ENCODE results near the gene DPEP1.

DPEP1 gene

GRCh38 chr16:89600427-89600826 lies 13.0 kb upstream of the DPEP1 start:
- DNase-seq: no peak

DNA sequence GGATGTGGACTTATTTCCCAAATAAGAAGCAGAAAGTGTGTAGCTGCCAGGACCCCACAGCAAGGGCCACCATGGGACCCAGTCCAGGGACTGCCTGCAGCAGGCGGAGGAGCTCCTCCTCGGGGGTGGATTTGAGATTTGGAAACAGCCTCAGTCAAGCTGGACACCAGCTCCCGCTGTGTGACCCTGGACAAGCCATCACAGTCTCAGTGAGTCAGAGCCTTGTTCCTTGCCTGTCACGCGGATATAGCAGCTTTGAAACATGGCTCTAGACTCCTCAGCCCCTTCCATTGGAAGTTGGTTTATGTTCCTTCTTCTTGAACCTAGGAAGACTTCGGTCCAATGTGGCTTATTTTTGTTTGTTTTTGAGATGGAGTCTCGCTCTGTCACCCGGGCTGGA lies 12.5 kb upstream of the DPEP1 start:
- no peak for DNase-seq

GRCh38 chr16:89601906-89602272 lies 11.6 kb upstream of the DPEP1 start:
- no peak for DNase-seq

DNA sequence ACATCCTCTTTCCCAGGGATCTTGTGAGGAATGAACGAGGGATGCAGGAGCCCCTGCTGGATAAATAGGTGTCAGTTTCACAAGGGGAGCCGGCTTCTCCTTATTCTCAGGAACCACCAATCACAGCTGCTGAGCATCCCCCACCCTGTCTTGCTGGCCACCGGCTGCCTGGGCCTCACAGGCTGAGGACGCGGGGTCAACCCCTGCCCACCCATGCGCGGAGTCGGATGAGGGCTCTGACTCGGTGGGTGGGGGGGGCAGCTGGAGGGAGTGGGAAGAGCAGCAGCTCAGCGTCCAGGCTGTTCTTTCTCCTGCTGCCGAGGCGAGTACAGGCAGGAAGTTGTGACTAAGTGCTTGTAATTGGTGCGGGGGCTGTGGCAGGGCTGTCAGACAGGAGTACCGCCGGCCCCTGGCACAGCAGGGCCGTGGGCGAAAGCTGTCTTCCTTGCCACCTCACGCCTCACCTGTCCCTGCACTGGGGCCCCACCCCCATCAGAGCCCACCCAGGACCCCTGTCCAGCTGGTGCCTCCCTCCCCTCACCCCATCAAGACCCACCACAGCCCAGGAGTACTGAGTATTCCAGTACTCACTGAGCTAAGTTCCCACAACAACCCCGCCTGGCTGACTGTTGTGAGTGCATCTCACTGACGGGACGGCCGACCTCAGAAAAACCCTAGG lies 11.0 kb upstream of the DPEP1 start:
- DNase-seq: peak; percentile 35

DNA sequence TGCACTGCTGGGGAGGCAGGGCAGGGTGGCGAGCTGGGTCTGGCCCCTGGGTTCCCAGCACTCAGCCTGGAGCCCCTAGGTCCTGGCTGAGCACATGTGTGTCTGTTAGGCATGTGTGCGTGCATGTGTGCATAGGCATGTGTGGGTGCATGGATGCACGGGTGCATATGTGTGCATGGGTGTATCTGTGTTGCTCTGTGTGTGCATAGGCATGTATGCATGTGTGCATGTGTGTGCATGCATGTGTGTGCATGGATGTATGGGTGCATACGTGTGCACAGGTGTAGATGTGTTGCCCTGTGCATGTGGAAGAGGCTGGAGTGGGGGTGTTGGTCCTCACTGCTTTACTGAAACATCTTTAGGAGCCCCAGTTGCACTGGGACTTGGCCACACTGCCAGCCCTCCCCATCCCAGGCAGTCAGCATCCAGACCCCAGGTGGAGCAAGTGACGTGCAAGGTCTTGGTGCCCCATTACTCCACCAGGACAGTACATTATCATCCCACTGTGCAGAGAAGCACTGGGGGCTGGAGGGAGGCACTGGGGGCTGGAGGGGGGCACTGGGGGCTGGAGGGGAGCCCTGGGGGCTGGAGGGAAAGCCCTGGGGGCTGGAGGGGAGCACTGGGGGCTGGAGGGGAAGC lies 10.4 kb upstream of the DPEP1 start:
- DNase-seq: no peak

- no peak for DNase-seq
These were observed 8.7 kb upstream of the DPEP1 start for GRCh38 chr16:89604764-89605163.

DNA sequence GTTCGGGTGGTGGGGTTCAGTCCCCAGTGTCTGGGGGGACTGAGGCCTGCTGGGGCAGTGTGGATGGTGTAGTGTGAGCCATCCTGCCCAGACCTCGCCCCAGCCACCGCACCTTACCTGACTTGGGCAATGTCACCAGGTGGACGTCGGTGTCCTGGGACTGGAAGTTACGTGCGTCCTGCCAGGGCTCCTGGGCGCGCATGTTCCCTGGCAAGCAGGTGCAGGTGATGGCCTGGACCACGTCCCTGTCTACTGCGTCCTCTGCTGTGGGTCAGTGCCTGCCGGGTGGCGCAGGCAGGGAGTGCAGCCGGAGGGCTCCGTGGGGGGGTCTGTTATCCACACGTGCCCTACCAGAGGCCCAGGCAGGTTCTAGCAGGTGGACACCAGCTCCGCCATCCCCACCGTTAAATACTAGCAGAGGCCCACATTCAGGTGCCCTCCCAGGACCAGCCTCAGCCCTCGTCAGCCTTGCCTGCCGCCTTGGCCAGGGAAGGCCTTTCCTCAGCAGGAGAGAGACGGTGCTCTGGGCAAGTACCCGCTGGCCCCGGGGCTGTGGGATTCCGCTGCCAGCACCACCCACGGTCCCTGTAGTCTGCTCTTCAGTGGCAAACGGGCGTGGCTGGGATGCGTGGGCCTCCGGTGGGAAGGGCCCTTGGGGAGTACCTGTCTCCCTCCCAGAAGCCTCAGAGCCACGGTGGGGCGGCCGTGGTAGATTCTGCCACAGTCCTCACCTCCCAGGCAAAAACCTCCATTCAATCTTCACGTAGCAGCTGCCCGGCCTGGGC lies 8.1 kb upstream of the DPEP1 start:
- DNase-seq: no peak

DNA sequence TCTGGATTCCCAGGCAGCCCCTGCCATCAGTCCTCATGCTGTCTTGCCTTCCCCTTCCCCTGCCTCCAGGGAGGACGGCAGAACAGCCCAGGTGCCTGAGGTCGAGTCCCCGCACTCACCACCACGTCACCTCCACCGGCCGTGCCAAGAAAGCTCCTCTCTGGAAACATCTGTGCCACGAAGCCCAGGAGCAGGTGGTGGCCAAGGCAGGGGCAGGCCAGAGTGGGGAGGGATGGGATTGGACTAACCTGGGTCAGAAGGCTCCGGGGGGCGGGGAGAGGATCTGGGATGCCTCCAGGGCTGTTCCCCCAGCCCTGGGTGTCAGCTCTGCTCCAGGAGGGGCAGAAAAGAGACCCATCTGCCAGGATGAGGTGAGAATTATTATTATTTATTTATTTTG lies 7.4 kb upstream of the DPEP1 start:
- no peak for DNase-seq

GRCh38 chr16:89607453-89607852 lies 6.0 kb upstream of the DPEP1 start:
- DNase-seq: no peak

- no peak for DNase-seq
These were observed 5.3 kb upstream of the DPEP1 start for GRCh38 chr16:89607937-89608740.

DNA sequence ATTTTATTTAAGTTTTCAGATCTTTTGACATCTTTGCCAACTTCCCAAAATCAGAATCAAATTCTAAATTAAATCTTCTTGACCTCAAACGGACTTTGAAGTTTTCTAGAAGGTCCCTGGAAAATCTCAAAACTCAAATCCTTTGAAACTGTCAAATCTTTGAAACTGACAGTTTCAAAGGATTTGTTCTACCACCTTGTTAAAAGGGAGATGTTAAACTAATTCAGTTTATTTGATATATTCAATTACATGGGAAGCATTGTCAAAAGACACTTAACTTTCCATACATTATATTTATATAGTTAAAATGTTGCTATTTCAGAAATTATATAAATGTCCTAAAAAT lies 3.4 kb upstream of the DPEP1 start:
- DNase-seq: no peak

GRCh38 chr16:89612415-89613166 lies 851 bp upstream of the DPEP1 start:
- DNase-seq: no peak

- DNase-seq: no peak
These were observed 565 bp downstream of the DPEP1 start for GRCh38 chr16:89613954-89614459.

GRCh38 chr16:89615176-89615575 lies 1.7 kb downstream of the DPEP1 start:
- DNase-seq: no peak

- no peak for DNase-seq
These were observed 2.2 kb downstream of the DPEP1 start for GRCh38 chr16:89615596-89616090.

DNA sequence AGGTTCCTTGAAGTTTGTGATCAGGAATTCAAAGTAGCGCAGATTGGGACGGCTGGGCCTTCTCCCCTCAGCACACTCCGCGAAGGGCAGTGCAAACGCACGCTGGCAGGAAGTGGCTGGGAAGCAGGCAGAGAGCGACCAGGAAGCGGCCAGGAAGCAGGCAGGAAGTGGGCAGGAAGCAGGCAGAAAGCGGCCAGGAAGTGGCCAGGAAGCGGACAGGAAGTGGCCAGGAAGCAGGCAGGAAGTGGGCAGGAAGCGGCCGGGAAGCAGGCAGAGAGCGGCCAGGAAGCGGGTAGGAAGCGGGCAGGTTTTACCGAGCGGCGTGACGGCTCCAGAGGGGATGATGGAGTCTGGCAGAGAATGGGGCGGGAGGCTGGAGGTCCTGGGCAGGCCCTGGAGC lies 3.2 kb downstream of the DPEP1 start:
- peak; percentile 36 for DNase-seq

DNA sequence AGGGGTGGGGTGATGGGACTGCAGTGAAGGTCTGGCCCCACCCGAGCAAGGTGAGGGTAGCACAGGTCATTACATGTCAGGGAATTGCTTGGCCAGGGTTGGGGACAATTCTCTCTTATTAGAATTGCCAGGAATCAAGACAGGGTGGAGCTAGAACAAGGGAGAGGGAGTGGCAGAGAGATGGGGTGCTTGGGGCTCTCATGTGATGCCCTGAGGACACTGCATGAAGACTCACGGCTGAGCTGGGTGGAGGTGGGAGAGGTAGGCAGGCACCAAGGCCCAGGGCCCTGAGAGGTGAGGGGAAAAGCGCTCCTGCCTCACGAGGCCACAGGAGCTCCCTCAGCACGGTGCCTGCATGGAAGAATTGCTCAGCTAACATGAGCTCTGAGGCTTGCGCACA lies 3.6 kb downstream of the DPEP1 start:
- DNase-seq: no peak

- no peak for DNase-seq
These were observed 4.9 kb downstream of the DPEP1 start for GRCh38 chr16:89618109-89618998.

- DNase-seq: no peak
These were observed 6.4 kb downstream of the DPEP1 start for GRCh38 chr16:89619840-89620239.

DNA sequence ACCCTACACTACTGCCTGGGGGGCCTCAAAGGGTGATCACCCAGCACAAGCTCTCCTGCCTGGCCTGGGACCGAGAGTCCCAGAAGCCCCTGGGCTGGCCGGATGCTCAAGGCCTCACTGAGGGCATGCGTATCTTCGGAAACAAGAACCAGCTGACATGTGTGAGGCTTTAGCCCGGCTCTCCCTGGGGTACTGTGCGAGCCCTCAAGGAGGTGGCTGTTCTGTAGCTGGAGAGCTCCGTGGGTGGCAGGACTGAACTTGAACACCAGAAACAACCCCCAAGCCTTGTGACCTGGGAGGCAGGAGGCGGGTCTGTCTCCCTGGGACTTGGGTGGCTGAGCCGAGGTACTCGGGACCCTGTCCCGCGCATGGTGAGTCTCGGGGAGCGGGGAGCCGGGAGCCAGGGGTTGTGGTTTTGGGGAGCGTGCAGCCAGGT lies 7.0 kb downstream of the DPEP1 start:
- DNase-seq: no peak

GRCh38 chr16:89621136-89621697 lies 7.8 kb downstream of the DPEP1 start:
- DNase-seq: no peak
